Activated CD4-positive, alpha-beta T cell treated with anti-CD3 and anti-CD28 coated beads for 4 hours (primary cell): ENCODE data around the gene PTPN23.

Experiments
- DNase-seq, 2 donors: peaks; one replicate each; pipeline ENCODE4 v3.0.0-alpha.2; 2020

The PTPN23 gene

GRCh38 chr3:47420511-47421484 lies 40.0 kb downstream of the PTPN23 start:
- DNase-seq: peak; percentile 79 to 90

GRCh38 chr3:47421741-47422649 lies 41.2 kb downstream of the PTPN23 start:
- no peak for DNase-seq

- no peak for DNase-seq
These were observed 41.9 kb downstream of the PTPN23 start for GRCh38 chr3:47422743-47423142.

- no peak for DNase-seq
These were observed 42.8 kb downstream of the PTPN23 start for GRCh38 chr3:47423548-47424145.

- no peak for DNase-seq
These were observed 43.9 kb downstream of the PTPN23 start for GRCh38 chr3:47424434-47425382.

GRCh38 chr3:47425383-47425778 lies 44.6 kb downstream of the PTPN23 start:
- no peak for DNase-seq

GRCh38 chr3:47425959-47426358 lies 45.1 kb downstream of the PTPN23 start:
- DNase-seq: no peak

- DNase-seq: no peak
These were observed 47.0 kb downstream of the PTPN23 start for GRCh38 chr3:47427866-47428265.

- no peak for DNase-seq
These were observed 47.8 kb downstream of the PTPN23 start for GRCh38 chr3:47428662-47429061.

- no peak for DNase-seq
These were observed 48.9 kb downstream of the PTPN23 start for GRCh38 chr3:47429476-47430270.

- no peak for DNase-seq
These were observed 49.8 kb downstream of the PTPN23 start for GRCh38 chr3:47430606-47431005.

GRCh38 chr3:47431225-47431624 lies 50.4 kb downstream of the PTPN23 start:
- DNase-seq: no peak

GRCh38 chr3:47432673-47433072 lies 51.9 kb downstream of the PTPN23 start:
- DNase-seq: no peak

- DNase-seq: no peak
These were observed 53.0 kb downstream of the PTPN23 start for GRCh38 chr3:47433796-47434195.

GRCh38 chr3:47434849-47435248 lies 54.0 kb downstream of the PTPN23 start:
- no peak for DNase-seq

GRCh38 chr3:47436180-47436579 lies 55.4 kb downstream of the PTPN23 start:
- no peak for DNase-seq

- DNase-seq: no peak
These were observed 59.3 kb downstream of the PTPN23 start for GRCh38 chr3:47440131-47440530.

GRCh38 chr3:47441796-47442551 lies 61.2 kb downstream of the PTPN23 start:
- no peak for DNase-seq

GRCh38 chr3:47443611-47443995 lies 62.8 kb downstream of the PTPN23 start:
- no peak for DNase-seq

- DNase-seq: no peak
These were observed 63.3 kb downstream of the PTPN23 start for GRCh38 chr3:47444103-47444502.
